GM12878 (cell line): ENCODE data around the gene AP3M1. TPM values are rescaled to one million over a fixed set of nuclear protein-coding genes. Genes with fewer than 3 reads are reported as not detected.

Source experiments
- ATF7 ChIP-seq: fragments of 450-650 bp; IDR thresholded peaks from 2 replicates; pipeline ENCODE4 v1.6.1; 2016; ENCODE audit warnings: low read depth, mild to moderate bottlenecking
- CBFB ChIP-seq: IDR thresholded peaks from 2 replicates; pipeline ENCODE4 v1.6.1; 2016; ENCODE audit warnings: antibody characterized with exemption, low read depth
- HDAC6 ChIP-seq: fragments of 200-600 bp; sonication (generic); IDR thresholded peaks from one replicate; pipeline ENCODE4 v1.8.0; 2017; ENCODE audit warnings: antibody characterized with exemption; ENCODE audit not compliant: unreplicated experiment
- MTA2 ChIP-seq: fragments of 450-650 bp; IDR thresholded peaks from 2 replicates; pipeline ENCODE4 v1.6.1; 2016; ENCODE audit warnings: low read depth, mild to moderate bottlenecking, moderate library complexity
- RFX5 ChIP-seq: IDR thresholded peaks from 2 replicates; pipeline ENCODE4 v1.6.1; 2011; ENCODE audit warnings: low read depth, low read length, improper control_type of control experiment
- SUZ12 ChIP-seq: fragments of 200-600 bp; sonication (generic); IDR thresholded peaks from one replicate; pipeline ENCODE4 v1.6.1; 2018; ENCODE audit warnings: antibody characterized with exemption, mild to moderate bottlenecking; ENCODE audit not compliant: unreplicated experiment
- TCF7 ChIP-seq: IDR thresholded peaks from 2 replicates; pipeline ENCODE4 v1.6.1; 2014; ENCODE audit warnings: antibody characterized with exemption, borderline replicate concordance
- ZNF207 ChIP-seq: fragments of 450-650 bp; IDR thresholded peaks from 2 replicates; pipeline ENCODE4 v1.6.1; 2014; ENCODE audit warnings: antibody characterized with exemption, mild to moderate bottlenecking, borderline replicate concordance
- polyA plus RNA-seq, 11 experiments: library from polyadenylated mRNA; depleted of rRNA in 4 of 11; unstranded in 6 of 11; stranded (reverse) in 5 of 11; fragments of >200 nt; fragmentation: Nextera tagmentation in 4 of 11; fragmentation: Illumina TruSeq in 1 of 11; extraction: Ambion mirVana in 4 of 11; extraction: Trizol in 1 of 11; gene quantifications; 1 replicate in 1 of 11; 2 replicates in 10 of 11; pipeline versions ENCODE4 v1.2.1 to v1.2.3, GENCODE V29; 2011 to 2016; ENCODE audit warnings: inconsistent platforms in 2 of 11, missing spikeins in 2 of 11, low read depth in 1 of 11
- total RNA-seq, 4 experiments: library from RNA; depleted of rRNA in 3 of 4; stranded (reverse); fragments of >200 nt in 3 of 4; fragmentation: Illumina TruSeq in 1 of 4; extraction: Trizol in 1 of 4; gene quantifications; 2 replicates each; pipeline versions ENCODE4 v1.2.1 to v1.2.3, GENCODE V29; 2013 to 2021
- TF ChIP-seq, protein P1 (sequence below): fragments of 450-650 bp; IDR thresholded peaks from 2 replicates; pipeline ENCODE4 v1.6.1; 2018; ENCODE audit warnings: mild to moderate bottlenecking, low read depth, moderate library complexity; ENCODE audit not compliant: partially characterized antibody
- TF ChIP-seq, protein P2 (sequence below): IDR thresholded peaks from 2 replicates; pipeline ENCODE4 v1.6.1; 2012; ENCODE audit warnings: low read depth, low read length, improper control_type of control experiment
- TF ChIP-seq, protein P3 (sequence below): fragments of 450-650 bp; IDR thresholded peaks from 2 replicates; pipeline ENCODE4 v1.6.1; 2016; ENCODE audit warnings: mild to moderate bottlenecking, moderate library complexity, borderline replicate concordance
- TF ChIP-seq, protein P4 (sequence below): fragments of 450-650 bp; IDR thresholded peaks from 2 replicates; pipeline ENCODE4 v1.6.1; 2016; ENCODE audit warnings: mild to moderate bottlenecking
- TF ChIP-seq, protein P5 (sequence below): fragments of 450-650 bp; IDR thresholded peaks from 2 replicates; pipeline ENCODE4 v1.6.1; 2017; ENCODE audit warnings: borderline replicate concordance

The AP3M1 gene
- total and polyA plus RNA-seq, 10 of the 15 experiments (the other 5 are each of a cell fraction or from before 2014, with no cell fraction given): 22.1 to 83.4 (median 47.7) TPM

DNA sequence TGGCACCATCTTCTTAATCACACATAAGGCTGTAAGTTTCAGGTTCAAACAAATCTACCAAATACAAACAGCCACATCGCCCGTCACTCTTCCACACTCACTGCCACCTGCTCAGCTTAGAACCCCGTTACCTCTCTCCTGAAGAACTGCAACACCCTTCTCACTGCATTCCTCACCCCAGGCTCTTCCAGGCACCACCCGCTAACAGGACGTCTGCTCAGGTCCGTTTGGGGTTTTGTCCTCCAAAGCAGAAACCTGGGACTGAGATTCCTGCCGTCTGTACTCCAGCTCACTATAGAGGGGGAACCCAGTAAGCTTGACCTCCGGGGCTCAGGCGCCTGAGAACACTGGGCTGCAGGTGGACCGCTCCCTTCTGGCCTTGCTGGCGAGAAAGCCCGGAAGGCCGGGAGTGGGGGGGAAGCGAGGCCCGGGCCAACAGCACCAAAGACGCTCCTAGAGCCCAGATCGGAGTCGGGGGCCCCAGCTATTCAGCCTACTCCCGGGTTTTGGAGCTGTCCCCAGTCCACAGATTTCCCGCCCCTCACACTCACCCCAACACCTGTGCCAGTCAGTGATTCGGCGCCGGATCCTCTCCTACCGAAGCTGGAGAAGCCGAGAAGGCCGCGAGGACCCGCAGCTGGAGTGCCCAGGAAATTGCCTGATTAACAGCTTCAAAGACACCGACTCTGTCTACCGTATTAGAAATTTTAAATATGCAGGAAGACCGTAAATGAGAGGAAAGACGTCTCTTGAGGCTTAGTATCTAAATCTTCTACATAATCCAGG lies at the start of gene AP3M1 (continued):
- TF ChIP-seq, protein P1, sequence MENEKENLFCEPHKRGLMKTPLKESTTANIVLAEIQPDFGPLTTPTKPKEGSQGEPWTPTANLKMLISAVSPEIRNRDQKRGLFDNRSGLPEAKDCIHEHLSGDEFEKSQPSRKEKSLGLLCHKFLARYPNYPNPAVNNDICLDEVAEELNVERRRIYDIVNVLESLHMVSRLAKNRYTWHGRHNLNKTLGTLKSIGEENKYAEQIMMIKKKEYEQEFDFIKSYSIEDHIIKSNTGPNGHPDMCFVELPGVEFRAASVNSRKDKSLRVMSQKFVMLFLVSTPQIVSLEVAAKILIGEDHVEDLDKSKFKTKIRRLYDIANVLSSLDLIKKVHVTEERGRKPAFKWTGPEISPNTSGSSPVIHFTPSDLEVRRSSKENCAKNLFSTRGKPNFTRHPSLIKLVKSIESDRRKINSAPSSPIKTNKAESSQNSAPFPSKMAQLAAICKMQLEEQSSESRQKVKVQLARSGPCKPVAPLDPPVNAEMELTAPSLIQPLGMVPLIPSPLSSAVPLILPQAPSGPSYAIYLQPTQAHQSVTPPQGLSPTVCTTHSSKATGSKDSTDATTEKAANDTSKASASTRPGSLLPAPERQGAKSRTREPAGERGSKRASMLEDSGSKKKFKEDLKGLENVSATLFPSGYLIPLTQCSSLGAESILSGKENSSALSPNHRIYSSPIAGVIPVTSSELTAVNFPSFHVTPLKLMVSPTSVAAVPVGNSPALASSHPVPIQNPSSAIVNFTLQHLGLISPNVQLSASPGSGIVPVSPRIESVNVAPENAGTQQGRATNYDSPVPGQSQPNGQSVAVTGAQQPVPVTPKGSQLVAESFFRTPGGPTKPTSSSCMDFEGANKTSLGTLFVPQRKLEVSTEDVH: peak; percentile 46
- TF ChIP-seq, protein P2, sequence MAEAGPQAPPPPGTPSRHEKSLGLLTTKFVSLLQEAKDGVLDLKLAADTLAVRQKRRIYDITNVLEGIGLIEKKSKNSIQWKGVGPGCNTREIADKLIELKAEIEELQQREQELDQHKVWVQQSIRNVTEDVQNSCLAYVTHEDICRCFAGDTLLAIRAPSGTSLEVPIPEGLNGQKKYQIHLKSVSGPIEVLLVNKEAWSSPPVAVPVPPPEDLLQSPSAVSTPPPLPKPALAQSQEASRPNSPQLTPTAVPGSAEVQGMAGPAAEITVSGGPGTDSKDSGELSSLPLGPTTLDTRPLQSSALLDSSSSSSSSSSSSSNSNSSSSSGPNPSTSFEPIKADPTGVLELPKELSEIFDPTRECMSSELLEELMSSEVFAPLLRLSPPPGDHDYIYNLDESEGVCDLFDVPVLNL: no peak
- TF ChIP-seq, protein P3, sequence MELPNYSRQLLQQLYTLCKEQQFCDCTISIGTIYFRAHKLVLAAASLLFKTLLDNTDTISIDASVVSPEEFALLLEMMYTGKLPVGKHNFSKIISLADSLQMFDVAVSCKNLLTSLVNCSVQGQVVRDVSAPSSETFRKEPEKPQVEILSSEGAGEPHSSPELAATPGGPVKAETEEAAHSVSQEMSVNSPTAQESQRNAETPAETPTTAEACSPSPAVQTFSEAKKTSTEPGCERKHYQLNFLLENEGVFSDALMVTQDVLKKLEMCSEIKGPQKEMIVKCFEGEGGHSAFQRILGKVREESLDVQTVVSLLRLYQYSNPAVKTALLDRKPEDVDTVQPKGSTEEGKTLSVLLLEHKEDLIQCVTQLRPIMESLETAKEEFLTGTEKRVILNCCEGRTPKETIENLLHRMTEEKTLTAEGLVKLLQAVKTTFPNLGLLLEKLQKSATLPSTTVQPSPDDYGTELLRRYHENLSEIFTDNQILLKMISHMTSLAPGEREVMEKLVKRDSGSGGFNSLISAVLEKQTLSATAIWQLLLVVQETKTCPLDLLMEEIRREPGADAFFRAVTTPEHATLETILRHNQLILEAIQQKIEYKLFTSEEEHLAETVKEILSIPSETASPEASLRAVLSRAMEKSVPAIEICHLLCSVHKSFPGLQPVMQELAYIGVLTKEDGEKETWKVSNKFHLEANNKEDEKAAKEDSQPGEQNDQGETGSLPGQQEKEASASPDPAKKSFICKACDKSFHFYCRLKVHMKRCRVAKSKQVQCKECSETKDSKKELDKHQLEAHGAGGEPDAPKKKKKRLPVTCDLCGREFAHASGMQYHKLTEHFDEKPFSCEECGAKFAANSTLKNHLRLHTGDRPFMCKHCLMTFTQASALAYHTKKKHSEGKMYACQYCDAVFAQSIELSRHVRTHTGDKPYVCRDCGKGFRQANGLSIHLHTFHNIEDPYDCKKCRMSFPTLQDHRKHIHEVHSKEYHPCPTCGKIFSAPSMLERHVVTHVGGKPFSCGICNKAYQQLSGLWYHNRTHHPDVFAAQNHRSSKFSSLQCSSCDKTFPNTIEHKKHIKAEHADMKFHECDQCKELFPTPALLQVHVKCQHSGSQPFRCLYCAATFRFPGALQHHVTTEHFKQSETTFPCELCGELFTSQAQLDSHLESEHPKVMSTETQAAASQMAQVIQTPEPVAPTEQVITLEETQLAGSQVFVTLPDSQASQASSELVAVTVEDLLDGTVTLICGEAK: peak; percentile 44; the same call in 1 of the 2 replicates
- TF ChIP-seq MTA2: 0 out of 2 replicates have a peak, but pooled peaks have one; percentile 23
- TF ChIP-seq, protein P4, sequence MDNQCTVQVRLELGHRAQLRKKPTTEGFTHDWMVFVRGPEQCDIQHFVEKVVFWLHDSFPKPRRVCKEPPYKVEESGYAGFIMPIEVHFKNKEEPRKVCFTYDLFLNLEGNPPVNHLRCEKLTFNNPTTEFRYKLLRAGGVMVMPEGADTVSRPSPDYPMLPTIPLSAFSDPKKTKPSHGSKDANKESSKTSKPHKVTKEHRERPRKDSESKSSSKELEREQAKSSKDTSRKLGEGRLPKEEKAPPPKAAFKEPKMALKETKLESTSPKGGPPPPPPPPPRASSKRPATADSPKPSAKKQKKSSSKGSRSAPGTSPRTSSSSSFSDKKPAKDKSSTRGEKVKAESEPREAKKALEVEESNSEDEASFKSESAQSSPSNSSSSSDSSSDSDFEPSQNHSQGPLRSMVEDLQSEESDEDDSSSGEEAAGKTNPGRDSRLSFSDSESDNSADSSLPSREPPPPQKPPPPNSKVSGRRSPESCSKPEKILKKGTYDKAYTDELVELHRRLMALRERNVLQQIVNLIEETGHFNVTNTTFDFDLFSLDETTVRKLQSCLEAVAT: 0 out of 2 replicates have a peak, but pooled peaks have one; percentile 40
- 0 out of 2 replicates have a peak, but pooled peaks have one; percentile 9 for TF ChIP-seq RFX5
- TF ChIP-seq, protein P5, sequence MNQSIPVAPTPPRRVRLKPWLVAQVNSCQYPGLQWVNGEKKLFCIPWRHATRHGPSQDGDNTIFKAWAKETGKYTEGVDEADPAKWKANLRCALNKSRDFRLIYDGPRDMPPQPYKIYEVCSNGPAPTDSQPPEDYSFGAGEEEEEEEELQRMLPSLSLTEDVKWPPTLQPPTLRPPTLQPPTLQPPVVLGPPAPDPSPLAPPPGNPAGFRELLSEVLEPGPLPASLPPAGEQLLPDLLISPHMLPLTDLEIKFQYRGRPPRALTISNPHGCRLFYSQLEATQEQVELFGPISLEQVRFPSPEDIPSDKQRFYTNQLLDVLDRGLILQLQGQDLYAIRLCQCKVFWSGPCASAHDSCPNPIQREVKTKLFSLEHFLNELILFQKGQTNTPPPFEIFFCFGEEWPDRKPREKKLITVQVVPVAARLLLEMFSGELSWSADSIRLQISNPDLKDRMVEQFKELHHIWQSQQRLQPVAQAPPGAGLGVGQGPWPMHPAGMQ: peak; percentile 97
- peak; percentile 81 for TF ChIP-seq TCF7
- peak; percentile 76; the same call in 1 of the 2 replicates for TF ChIP-seq ZNF207
- TF ChIP-seq CBFB: peak; percentile 85
- no peak for TF ChIP-seq SUZ12
- peak; percentile 62; the same call in 1 of the 2 replicates for TF ChIP-seq ATF7
- TF ChIP-seq HDAC6: peak; percentile 35
